HEK293 (cell line): ENCODE results near the gene DOK4.

Experiments
- BCL11B ChIP-seq: fragments of 450-650 bp; formaldehyde crosslinking; IDR thresholded peaks from 2 replicates; pipeline ENCODE4 v1.5.1; 2016; ENCODE audit warnings: low read depth, missing biosample characterization, missing genetic modification characterization
- EGR2 ChIP-seq: fragments of 450-650 bp; formaldehyde crosslinking; IDR thresholded peaks from 2 replicates; pipeline ENCODE4 v1.5.1; 2016; ENCODE audit warnings: low read depth, missing biosample characterization, missing genetic modification characterization
- IKZF3 ChIP-seq: fragments of 450-650 bp; IDR thresholded peaks from 2 replicates; pipeline ENCODE4 v1.5.0; 2018; ENCODE audit warnings: missing biosample characterization, mild to moderate bottlenecking, missing genetic modification characterization, moderate library complexity
- KLF1 ChIP-seq: fragments of 450-650 bp; formaldehyde crosslinking; IDR thresholded peaks from 2 replicates; pipeline ENCODE4 v1.5.1; 2016; ENCODE audit warnings: missing biosample characterization, missing genetic modification characterization
- REPIN1 ChIP-seq: fragments of 450-650 bp; formaldehyde crosslinking; IDR thresholded peaks from 2 replicates; pipeline ENCODE4 v1.5.1; 2017; ENCODE audit warnings: missing biosample characterization, missing genetic modification characterization, low read depth
- SP2 ChIP-seq: fragments of 450-650 bp; formaldehyde crosslinking; IDR thresholded peaks from 2 replicates; pipeline ENCODE4 v1.5.1; 2016; ENCODE audit warnings: missing biosample characterization, missing genetic modification characterization
- WT1 ChIP-seq: fragments of 450-650 bp; formaldehyde crosslinking; IDR thresholded peaks from 2 replicates; pipeline ENCODE4 v1.5.1; 2016; ENCODE audit warnings: missing biosample characterization, missing genetic modification characterization
- ZBTB17 ChIP-seq: fragments of 450-650 bp; formaldehyde crosslinking; IDR thresholded peaks from 2 replicates; pipeline ENCODE4 v1.5.1; 2016; ENCODE audit warnings: missing biosample characterization, missing genetic modification characterization
- ZNF169 ChIP-seq: fragments of 450-650 bp; formaldehyde crosslinking; IDR thresholded peaks from 2 replicates; pipeline ENCODE4 v1.5.1; 2016; ENCODE audit warnings: missing biosample characterization, missing genetic modification characterization
- ZNF239 ChIP-seq: fragments of 450-650 bp; formaldehyde crosslinking; IDR thresholded peaks from 2 replicates; pipeline ENCODE4 v1.5.1; 2016; ENCODE audit warnings: missing biosample characterization, missing genetic modification characterization
- ZNF366 ChIP-seq: fragments of 450-650 bp; formaldehyde crosslinking; conservative IDR thresholded peaks from 2 replicates; pipeline ENCODE4 v1.5.1; 2016; ENCODE audit warnings: missing biosample characterization, missing genetic modification characterization
- ZNF37A ChIP-seq: fragments of 450-650 bp; IDR thresholded peaks from 2 replicates; pipeline ENCODE4 v1.5.1; 2018; ENCODE audit warnings: missing biosample characterization, missing genetic modification characterization
- ZNF391 ChIP-seq: fragments of 450-650 bp; formaldehyde crosslinking; IDR thresholded peaks from 2 replicates; pipeline ENCODE4 v1.5.1; 2016; ENCODE audit warnings: low read depth, missing biosample characterization, missing genetic modification characterization, borderline replicate concordance
- ZNF426 ChIP-seq: fragments of 450-650 bp; formaldehyde crosslinking; IDR thresholded peaks from 2 replicates; pipeline ENCODE4 v1.5.1; 2017; ENCODE audit warnings: missing biosample characterization, missing genetic modification characterization, mild to moderate bottlenecking, inconsistent platforms, moderate library complexity
- ZNF514 ChIP-seq: fragments of 450-650 bp; formaldehyde crosslinking; IDR thresholded peaks from 2 replicates; pipeline ENCODE4 v1.5.1; 2016; ENCODE audit warnings: missing biosample characterization, missing genetic modification characterization
- ZNF549 ChIP-seq: fragments of 450-650 bp; IDR thresholded peaks from 2 replicates; pipeline ENCODE4 v1.5.1; 2018; ENCODE audit warnings: missing biosample characterization, missing genetic modification characterization, mild to moderate bottlenecking, inconsistent platforms, moderate library complexity
- ZNF610 ChIP-seq: fragments of 450-650 bp; formaldehyde crosslinking; IDR thresholded peaks from 2 replicates; pipeline ENCODE4 v1.5.1; 2016; ENCODE audit warnings: missing biosample characterization, missing genetic modification characterization, borderline replicate concordance
- ZNF624 ChIP-seq: fragments of 450-650 bp; formaldehyde crosslinking; IDR thresholded peaks from 2 replicates; pipeline ENCODE4 v1.5.1; 2017; ENCODE audit warnings: missing biosample characterization, missing genetic modification characterization
- ZNF658 ChIP-seq: fragments of 450-650 bp; formaldehyde crosslinking; IDR thresholded peaks from 2 replicates; pipeline ENCODE4; 2016; ENCODE audit warnings: missing biosample characterization, missing genetic modification characterization
- ZNF747 ChIP-seq: fragments of 450-650 bp; formaldehyde crosslinking; IDR thresholded peaks from 2 replicates; pipeline ENCODE4 v1.5.1; 2016; ENCODE audit warnings: missing biosample characterization, missing genetic modification characterization
- ZNF768 ChIP-seq: fragments of 450-650 bp; formaldehyde crosslinking; IDR thresholded peaks from 2 replicates; pipeline ENCODE4 v1.5.1; 2018; ENCODE audit warnings: missing biosample characterization, mild to moderate bottlenecking, missing genetic modification characterization
- TF ChIP-seq, protein P1 (sequence below): fragments of 450-650 bp; formaldehyde crosslinking; IDR thresholded peaks from 2 replicates; pipeline ENCODE4 v1.5.1; 2016; ENCODE audit warnings: missing biosample characterization, missing genetic modification characterization
- TF ChIP-seq, protein P2 (sequence below): fragments of 450-650 bp; formaldehyde crosslinking; IDR thresholded peaks from 2 replicates; pipeline ENCODE4 v1.5.1; 2016; ENCODE audit warnings: missing biosample characterization, missing genetic modification characterization
- TF ChIP-seq, protein P3 (sequence below): fragments of 450-650 bp; formaldehyde crosslinking; IDR thresholded peaks from 2 replicates; pipeline ENCODE4 v1.5.1; 2016; ENCODE audit warnings: missing biosample characterization, missing genetic modification characterization
- TF ChIP-seq, protein P4 (sequence below): fragments of 450-650 bp; formaldehyde crosslinking; IDR thresholded peaks from 2 replicates; pipeline ENCODE4 v1.5.1; 2016; ENCODE audit warnings: missing biosample characterization, missing genetic modification characterization
- TF ChIP-seq, protein P5 (sequence below): fragments of 450-650 bp; formaldehyde crosslinking; IDR thresholded peaks from 2 replicates; pipeline ENCODE4 v1.5.1; 2016; ENCODE audit warnings: missing biosample characterization, missing genetic modification characterization
- TF ChIP-seq, protein P6 (sequence below): fragments of 450-650 bp; formaldehyde crosslinking; IDR thresholded peaks from 2 replicates; pipeline ENCODE4 v1.5.1; 2017; ENCODE audit warnings: missing biosample characterization, missing genetic modification characterization

DOK4 gene

DNA sequence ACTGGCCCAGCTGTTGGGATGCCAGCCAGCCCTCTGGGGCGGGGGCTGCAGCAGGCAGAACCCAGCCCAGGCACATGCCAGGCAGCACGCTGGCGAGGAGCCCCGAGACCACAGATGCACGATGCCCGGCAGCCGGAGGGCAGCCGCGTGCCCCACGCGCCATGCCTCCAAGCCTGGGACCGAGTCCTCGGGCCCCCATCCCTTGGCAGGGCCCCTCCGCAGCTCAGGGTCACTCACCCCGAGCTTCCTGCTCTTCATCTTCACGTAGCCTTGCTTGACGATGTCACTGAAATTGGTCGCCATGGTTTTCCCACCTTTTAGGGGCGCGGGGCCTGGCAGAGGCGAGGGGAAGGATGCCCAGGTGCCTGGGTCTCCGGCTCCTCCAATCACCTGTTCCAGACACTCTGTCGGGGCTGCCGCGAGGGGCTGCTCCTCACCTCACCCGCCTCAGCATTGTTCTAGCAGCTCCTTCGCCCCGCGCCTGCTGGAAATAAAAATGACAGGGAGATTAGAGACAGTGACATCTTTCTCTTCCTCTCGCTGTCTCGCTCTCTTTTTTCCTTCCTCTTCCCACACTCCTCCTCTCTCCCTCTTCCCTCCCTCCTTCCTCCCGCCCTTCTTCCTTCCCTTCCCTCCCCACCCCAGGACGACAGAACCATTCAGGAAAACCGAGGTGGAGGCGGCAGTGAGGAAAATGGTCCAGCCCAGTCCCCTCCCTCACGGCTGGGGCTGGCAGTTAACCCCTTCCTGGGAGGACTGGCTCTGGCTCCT is 6.9 kb downstream of the DOK4 start (continued):
- TF ChIP-seq, protein P1, sequence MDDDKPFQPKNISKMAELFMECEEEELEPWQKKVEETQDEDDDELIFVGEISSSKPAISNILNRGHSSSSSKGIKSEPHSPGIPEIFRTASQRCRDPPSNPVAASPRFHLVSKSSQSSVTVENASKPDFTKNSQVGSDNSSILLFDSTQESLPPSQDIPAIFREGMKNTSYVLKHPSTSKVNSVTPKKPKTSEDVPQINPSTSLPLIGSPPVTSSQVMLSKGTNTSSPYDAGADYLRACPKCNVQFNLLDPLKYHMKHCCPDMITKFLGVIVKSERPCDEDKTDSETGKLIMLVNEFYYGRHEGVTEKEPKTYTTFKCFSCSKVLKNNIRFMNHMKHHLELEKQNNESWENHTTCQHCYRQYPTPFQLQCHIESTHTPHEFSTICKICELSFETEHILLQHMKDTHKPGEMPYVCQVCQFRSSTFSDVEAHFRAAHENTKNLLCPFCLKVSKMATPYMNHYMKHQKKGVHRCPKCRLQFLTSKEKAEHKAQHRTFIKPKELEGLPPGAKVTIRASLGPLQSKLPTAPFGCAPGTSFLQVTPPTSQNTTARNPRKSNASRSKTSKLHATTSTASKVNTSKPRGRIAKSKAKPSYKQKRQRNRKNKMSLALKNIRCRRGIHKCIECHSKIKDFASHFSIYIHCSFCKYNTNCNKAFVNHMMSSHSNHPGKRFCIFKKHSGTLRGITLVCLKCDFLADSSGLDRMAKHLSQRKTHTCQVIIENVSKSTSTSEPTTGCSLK (tag by site-specific recombination), result no peak
- TF ChIP-seq, protein P2, sequence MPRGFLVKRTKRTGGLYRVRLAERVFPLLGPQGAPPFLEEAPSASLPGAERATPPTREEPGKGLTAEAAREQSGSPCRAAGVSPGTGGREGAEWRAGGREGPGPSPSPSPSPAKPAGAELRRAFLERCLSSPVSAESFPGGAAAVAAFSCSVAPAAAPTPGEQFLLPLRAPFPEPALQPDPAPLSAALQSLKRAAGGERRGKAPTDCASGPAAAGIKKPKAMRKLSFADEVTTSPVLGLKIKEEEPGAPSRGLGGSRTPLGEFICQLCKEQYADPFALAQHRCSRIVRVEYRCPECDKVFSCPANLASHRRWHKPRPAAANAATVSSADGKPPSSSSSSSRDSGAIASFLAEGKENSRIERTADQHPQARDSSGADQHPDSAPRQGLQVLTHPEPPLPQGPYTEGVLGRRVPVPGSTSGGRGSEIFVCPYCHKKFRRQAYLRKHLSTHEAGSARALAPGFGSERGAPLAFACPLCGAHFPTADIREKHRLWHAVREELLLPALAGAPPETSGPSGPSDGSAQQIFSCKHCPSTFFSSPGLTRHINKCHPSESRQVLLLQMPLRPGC, result no peak
- TF ChIP-seq SP2 (tag by site-specific recombination), result peak; percentile 76
- no peak for TF ChIP-seq WT1
- no peak for TF ChIP-seq ZNF610 (tag by site-specific recombination)
- no peak for TF ChIP-seq ZNF658 (tag by site-specific recombination)
- 0 out of 2 replicates have a peak, but pooled peaks have one; percentile 26 for TF ChIP-seq ZBTB17 (tag by site-specific recombination)
- TF ChIP-seq ZNF239 (tag by site-specific recombination), result no peak
- TF ChIP-seq ZNF768, result no peak
- TF ChIP-seq, protein P3, sequence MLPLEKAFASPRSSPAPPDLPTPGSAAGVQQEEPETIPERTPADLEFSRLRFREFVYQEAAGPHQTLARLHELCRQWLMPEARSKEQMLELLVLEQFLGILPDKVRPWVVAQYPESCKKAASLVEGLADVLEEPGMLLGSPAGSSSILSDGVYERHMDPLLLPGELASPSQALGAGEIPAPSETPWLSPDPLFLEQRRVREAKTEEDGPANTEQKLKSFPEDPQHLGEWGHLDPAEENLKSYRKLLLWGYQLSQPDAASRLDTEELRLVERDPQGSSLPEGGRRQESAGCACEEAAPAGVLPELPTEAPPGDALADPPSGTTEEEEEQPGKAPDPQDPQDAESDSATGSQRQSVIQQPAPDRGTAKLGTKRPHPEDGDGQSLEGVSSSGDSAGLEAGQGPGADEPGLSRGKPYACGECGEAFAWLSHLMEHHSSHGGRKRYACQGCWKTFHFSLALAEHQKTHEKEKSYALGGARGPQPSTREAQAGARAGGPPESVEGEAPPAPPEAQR (tag by site-specific recombination), result no peak
- TF ChIP-seq ZNF747 (tag by site-specific recombination), result no peak
- no peak for TF ChIP-seq ZNF624 (tag by site-specific recombination)
- no peak for TF ChIP-seq ZNF169 (tag by site-specific recombination)
- no peak for TF ChIP-seq ZNF514 (tag by site-specific recombination)
- peak; percentile 27; the same call in 1 of the 2 replicates for TF ChIP-seq IKZF3 (tag by site-specific recombination)
- TF ChIP-seq ZNF37A (tag by site-specific recombination), result no peak
- TF ChIP-seq ZNF391 (tag by site-specific recombination), result no peak
- TF ChIP-seq EGR2, result peak; percentile 58; the same call in 1 of the 2 replicates
- peak; percentile 57 for TF ChIP-seq KLF1
- no peak for TF ChIP-seq ZNF426 (tag by site-specific recombination)
- no peak for TF ChIP-seq BCL11B (tag by site-specific recombination)
- TF ChIP-seq ZNF366, result peak; percentile 69
- TF ChIP-seq, protein P4, sequence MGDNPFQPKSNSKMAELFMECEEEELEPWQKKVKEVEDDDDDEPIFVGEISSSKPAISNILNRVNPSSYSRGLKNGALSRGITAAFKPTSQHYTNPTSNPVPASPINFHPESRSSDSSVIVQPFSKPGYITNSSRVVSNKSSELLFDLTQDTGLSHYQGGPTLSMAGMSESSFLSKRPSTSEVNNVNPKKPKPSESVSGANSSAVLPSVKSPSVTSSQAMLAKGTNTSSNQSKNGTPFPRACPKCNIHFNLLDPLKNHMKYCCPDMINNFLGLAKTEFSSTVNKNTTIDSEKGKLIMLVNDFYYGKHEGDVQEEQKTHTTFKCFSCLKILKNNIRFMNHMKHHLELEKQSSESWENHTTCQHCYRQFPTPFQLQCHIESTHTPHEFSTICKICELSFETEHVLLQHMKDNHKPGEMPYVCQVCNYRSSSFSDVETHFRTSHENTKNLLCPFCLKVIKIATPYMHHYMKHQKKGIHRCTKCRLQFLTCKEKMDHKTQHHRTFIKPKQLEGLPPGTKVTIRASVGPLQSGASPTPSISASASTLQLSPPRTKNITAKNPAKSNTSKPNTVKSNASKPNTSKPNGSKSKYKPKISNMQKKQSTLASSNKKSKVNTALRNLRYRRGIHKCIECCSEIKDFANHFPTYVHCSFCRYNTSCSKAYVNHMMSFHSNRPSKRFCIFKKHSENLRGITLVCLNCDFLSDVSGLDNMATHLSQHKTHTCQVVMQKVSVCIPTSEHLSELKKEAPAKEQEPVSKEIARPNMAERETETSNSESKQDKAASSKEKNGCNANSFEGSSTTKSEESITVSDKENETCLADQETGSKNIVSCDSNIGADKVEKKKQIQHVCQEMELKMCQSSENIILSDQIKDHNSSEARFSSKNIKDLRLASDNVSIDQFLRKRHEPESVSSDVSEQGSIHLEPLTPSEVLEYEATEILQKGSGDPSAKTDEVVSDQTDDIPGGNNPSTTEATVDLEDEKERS (tag by site-specific recombination), result no peak
- TF ChIP-seq, protein P5, sequence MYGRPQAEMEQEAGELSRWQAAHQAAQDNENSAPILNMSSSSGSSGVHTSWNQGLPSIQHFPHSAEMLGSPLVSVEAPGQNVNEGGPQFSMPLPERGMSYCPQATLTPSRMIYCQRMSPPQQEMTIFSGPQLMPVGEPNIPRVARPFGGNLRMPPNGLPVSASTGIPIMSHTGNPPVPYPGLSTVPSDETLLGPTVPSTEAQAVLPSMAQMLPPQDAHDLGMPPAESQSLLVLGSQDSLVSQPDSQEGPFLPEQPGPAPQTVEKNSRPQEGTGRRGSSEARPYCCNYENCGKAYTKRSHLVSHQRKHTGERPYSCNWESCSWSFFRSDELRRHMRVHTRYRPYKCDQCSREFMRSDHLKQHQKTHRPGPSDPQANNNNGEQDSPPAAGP (tag by site-specific recombination), result peak; percentile 35; the same call in 1 of the 2 replicates
- TF ChIP-seq, protein P6, sequence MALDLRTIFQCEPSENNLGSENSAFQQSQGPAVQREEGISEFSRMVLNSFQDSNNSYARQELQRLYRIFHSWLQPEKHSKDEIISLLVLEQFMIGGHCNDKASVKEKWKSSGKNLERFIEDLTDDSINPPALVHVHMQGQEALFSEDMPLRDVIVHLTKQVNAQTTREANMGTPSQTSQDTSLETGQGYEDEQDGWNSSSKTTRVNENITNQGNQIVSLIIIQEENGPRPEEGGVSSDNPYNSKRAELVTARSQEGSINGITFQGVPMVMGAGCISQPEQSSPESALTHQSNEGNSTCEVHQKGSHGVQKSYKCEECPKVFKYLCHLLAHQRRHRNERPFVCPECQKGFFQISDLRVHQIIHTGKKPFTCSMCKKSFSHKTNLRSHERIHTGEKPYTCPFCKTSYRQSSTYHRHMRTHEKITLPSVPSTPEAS, result no peak
- TF ChIP-seq ZNF549 (tag by site-specific recombination), result no peak
- no peak for TF ChIP-seq REPIN1 (tag by site-specific recombination)
